T-helper 22 cell (primary cell): ENCODE measurements around the gene TENM3.

ENCODE experiments used
- DNase-seq: peaks from one replicate; pipeline ENCODE4 v3.0.0-alpha.2; 2020; ENCODE audit warnings: low read depth

TENM3 gene

DNA sequence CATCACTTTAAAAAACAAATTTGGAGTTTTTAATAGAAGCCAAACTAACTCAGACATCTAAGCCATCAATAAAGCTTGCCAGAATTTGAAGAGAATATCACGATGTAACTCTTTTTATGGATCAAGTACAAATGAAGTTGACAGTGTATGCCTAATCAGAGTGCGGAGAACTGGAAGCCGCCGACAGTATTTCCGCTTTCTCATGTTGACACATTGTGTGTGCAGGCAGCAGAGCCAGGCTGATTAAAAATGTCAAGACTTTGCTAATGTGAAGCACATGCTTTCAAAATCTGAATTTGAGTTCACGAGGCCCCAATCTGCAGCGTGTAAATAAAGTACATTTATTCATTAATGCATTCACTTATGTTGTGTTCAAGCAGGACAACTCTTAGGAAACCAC lies 161.2 kb downstream of the TENM3 start:
- no peak for DNase-seq

DNA sequence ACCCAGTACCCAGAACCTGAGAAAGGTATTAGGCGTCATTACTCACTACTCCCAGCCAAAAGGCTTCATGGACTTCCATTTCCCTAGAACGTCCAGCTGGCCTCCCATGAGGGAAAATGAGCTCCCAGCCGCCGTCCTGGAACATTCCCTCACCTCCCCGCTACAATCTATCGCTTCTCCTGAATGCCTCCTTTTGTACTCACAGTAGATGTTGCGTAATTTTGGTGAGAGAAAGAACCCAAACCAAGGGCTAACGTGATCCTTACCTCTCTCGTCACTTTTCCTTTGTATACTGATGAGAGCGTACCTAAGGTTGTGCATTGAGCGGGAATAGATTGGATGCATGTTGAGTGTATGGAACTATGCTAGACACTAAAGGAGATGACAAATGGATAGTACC lies 161.9 kb downstream of the TENM3 start:
- DNase-seq: no peak

DNA sequence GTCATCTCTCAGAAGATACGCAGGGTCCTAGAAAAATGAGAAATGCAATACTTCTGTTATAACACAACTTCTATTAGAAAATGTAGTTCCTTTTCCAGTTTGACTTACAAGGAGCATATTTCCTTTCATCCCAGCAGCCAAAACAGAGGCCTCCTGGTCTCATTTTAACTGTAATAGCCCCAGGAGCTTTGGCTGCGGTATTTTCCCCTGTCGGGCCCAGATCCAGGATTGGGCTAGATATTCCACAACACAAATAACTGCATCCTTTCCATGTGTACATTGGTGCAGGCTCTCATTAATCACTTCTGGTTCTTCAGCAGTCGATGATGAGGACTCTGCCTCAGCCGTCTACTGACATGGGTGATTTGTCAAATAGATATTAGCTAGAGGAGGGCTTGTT lies 166.1 kb downstream of the TENM3 start:
- no peak for DNase-seq

DNA sequence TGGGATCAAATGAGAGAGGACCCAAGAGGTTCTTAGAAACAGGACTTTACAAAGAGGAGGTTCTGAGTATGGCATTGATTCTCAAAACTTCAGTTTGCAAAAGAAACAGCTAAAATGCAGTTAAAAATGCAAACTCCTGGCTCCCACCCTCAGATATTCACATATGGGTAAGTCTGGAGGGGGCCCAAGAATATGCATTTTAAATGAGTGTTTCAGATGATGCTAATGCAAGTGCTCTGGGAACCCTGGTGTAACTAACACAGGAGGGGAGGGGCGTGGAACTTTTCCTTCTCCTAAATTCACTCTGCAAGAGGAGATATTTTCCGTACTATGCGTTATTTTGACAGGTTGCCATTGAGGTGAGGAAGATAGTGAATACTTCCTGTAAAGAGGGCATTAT lies 168.2 kb downstream of the TENM3 start:
- DNase-seq: no peak

DNA sequence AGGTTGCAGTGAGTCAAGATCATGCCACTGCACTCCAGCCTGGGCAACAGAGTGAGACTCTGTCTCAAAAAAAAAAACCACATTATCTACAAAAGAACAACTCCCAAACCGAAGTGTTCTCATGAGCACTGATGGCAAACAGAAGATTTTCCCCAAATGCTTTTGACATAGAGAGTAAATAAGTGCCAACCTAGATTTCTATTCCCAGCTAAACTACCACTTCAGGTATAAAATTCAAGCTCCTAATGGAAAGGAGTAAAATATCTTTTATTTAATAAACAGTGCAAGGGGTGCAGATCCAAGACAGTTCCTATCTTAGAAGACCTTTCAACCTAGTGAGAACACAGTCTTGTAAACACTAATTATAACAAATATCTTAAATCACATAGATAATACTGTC lies 170.3 kb downstream of the TENM3 start:
- no peak for DNase-seq

DNA sequence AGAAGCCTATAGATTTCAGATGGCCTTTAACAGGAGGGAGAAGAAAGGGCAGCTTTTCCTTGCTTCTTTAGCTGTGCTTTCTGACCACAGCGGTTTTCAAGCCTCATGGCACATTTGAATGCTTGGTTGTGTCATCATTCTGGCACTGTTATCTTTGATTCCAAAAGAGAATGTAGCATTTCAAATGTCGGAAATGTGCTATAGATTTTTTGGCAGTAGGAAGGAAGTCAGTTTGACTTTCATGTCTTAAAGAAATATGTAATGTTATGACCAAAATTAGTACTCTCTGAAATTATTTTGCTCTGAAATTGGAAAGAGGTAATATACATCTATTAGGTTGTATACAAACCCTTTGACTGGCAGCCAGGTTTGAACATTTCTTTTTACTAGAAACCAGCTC lies 171.9 kb downstream of the TENM3 start:
- DNase-seq: no peak

DNA sequence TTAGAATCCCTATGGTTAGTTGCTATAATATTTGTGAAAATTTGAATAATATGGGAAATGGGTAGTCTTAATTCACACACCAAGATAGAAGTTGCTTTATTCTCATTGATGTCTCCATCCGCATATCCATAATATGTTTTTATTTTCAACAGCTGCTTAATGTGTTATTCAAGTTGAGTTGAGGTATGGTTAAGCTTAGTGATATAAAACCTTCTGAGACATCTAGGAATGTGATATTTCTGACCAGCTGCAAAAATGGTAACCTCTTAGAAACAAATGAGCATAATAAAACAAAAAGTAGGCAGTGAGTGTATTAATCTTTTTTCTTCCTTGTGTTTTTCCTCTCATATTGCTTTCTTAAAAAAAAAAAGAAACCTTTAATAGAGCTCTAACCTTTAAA lies 172.9 kb downstream of the TENM3 start:
- no peak for DNase-seq

DNA sequence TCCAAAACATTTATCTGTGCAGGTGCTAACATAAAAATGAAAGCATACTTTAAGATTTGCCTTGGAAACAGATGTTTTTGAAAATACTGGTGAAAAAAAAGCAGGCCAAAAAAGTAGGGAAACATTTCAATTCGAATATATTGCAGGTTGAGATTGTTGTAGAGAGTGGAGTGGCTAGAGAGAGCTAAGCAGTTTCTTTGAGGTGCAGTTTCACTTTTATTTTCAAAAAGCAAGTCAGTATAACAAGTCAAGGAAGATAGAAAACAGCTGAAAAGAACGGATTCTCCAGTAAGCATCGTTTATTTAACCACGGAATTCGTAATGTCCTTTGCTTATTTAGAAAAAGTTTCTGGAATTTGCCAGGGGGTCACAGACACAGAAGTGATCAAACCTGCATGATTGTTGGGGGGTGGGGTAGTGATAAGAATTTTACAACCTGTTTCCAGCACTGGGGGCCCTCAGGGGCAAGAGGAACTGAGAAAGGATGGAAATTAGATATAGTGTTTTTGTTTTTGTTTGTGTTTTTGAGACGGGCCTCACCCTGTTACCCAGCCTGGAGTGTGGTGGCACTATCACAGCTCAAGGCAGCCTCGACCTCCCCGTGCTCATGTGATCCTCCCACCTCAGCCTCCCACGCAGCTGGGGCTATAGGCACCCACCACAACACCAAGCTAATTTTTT lies 175.0 kb downstream of the TENM3 start:
- no peak for DNase-seq

DNA sequence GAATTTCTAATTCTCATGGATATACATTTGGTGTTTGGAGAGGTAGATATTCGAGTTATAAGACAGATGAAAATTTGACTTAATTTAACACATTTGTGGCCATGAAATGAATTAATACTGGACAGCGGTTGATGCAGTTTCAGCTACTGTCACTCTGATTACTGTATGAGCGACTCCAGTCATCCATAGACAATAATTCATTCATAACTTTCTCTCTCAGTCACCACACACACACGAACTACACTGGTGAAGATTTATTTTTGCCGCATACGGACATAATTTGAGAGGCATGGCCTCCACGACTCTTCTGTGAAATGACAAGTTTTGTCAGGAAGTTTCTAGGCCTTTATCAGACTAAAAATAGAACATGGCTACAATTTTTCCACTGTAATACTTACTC lies 177.0 kb downstream of the TENM3 start:
- no peak for DNase-seq

DNA sequence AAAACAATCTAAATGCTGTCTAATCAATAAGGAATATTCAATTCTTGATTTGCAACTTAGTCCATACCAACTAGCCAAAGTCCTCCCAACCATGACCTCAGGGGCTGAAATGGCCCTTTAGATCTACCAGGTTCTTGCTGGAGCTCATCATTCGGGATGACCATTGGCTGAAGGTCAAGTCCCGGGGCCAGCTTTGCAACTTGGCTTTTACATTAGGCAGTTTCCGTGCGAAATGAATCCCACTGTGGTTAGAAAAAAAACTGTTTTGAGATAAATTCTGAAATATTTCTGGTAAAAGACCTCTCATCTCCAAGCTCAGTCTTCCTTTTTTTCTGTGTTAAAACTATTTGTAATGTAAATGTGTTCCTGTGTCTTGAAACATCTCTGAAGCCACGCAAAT lies 178.6 kb downstream of the TENM3 start:
- no peak for DNase-seq

DNA sequence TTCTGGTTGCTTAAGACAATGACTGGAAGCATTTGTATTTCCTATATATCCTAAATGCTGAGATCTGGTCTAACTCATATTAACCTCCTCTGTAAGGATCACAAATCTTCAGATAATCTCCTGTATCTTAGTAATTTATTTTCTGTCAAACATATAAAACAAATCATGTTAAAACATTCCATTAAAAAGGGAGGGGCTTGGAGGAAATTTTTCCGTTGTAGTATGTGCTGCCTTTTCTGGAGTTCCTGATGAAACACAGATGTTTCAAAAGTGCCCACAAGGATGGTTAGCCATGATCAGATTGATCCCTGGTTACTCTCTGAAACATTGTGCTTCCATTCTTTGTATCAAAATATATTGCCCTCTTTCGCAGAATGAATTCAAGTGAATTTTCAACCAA lies 182.1 kb downstream of the TENM3 start:
- DNase-seq: no peak

DNA sequence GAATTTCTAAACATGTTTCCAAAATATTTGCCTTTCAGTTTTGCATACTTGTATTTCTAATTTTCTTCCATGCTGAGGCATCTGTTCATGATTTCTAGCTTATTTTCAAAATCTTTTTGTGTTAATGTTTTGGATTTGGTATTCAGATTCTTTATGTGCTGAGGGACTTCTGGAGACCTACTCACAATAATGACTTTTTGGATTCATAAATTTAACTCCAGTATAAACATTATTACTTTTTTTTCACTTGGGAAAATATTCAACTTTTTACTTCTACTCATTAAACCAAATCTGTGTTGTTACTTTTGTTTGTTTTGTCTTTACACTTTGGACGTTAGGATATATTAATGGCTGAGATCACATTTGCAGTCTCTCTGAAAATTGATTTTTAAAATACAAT lies 183.7 kb downstream of the TENM3 start:
- DNase-seq: no peak

DNA sequence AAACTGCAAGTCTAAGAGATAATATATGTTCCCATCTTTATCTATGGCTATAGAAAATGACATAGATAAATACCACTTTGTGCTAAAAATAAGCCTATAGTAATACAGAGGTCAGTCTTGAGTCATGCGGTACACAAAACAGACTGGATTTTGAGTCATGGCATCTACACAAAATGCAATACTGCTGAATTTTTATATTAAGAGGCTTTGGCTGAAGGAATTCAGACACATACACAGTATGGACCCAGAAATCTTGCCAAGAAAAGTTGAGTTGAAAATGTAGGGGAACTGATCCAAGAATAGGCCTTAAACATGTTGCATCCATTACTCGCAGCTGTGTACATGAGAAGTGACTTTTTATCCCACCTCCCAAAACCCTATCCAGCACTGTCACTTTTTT lies 184.4 kb downstream of the TENM3 start:
- no peak for DNase-seq

DNA sequence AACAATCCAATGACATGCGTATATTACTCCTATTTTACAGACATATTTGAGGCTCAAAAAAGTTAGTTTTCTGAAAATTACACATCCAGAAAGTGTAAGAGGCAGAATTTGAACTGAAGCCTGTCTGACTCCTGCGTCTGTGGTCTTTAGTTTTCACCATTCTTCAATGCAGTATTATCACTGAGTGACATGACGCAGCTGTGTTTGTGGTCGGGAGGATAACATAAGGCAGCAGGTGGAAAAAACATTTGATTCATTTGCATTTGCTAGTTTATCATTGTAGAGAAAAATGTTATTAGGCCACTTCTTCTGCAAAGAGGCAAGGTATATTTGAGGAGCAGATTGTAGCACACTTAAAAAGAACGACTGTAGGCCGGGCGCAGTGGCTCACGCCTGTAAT lies 186.7 kb downstream of the TENM3 start:
- no peak for DNase-seq

DNA sequence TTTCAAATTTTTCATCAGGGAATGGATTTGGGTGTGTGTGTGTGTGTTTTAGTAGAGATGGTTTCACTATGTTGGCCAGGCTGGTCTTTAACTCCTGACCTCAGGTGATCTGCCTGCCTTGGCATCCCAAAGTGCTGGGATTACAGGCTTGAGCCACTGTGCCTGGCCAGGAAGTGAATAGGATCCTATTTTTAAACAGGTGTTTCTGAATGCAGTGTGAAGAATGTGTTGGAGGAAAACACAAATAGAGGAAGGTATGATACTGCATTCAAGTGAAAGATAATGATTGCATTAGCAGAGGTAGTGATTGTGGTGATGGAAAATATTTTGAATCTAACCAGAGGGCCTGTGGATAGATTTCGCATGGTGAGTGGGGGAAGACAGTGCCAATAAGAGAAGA lies 189.6 kb downstream of the TENM3 start:
- no peak for DNase-seq

DNA sequence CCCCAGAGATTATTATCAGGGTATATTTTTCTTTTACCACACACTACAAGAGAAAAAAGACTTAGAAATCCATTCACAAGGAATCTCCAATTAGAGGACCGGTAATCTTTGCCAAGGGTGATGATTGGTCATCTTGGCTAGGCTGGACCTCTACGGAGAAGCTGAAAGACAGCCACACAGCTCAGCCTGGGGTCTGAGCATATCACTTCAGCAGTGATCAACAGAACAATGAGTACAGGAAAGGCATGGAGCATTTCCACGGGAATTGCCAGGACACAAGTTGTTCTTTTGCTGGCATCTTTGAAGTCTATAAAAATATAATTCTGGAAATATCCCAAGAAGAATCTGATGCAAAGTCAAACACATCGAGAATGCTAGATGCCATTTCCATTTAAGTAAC lies 191.5 kb downstream of the TENM3 start:
- no peak for DNase-seq

DNA sequence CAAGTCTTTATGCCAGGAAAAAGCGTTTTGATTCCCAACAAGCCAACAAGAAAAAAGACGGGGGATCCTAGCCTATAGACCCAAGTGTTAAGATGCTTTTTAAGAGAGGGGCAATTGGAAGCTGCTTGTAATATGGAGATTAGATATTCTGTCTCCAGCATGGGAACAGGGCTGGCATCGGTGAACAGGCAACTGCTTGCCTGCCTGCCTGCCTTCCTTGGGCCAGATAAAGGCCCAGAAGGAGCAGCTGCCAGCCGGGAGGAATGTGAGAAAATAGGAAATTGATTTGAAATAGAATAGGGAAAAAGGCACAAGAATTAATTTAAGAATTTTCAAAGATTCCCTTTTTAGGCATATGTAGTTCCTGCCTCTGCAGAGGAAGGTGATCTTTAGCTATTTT lies 192.2 kb downstream of the TENM3 start:
- no peak for DNase-seq

DNA sequence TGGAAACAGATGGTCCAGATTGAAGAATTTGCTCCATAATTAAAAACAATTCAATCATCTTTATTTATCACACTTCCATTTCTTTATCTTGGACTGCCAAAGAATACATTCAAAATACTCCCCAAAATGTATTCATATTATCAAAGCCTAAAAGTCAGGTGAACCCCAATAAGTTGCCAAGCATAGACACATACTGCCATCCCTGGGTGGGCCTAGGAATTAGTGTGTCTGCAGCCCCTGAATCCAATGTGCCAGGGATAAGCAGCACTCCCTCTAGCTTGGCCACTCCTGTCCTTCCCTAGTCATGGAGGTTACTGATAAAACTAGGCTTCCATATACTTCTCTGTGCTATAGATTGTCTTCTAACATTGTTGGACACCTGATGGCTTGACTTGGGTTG lies 199.9 kb downstream of the TENM3 start:
- no peak for DNase-seq

DNA sequence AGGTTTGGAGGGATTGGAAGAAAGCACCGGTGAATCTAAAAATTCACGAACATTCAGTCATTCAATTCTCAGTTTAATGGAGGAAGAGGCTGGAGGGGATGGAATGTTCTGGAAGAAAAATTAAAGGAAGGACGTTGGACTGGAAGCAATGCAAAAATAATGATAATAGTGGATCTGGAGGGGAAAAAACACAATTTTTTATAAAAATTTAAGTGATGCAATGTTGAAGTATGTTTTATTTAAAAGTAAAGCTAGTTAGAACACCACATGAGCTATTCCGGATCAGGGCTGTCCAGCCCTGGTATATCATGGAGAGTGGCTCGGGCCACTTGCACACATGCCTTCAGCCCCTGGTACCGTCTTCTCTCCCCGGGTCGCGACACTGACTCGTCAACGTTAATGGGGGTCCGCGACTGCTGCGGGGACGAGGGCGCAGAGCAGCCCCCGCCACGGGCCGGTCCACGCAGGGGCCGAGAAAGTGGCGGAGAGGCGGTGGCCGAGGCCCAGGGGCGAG lies 204.6 kb downstream of the TENM3 start:
- no peak for DNase-seq

DNA sequence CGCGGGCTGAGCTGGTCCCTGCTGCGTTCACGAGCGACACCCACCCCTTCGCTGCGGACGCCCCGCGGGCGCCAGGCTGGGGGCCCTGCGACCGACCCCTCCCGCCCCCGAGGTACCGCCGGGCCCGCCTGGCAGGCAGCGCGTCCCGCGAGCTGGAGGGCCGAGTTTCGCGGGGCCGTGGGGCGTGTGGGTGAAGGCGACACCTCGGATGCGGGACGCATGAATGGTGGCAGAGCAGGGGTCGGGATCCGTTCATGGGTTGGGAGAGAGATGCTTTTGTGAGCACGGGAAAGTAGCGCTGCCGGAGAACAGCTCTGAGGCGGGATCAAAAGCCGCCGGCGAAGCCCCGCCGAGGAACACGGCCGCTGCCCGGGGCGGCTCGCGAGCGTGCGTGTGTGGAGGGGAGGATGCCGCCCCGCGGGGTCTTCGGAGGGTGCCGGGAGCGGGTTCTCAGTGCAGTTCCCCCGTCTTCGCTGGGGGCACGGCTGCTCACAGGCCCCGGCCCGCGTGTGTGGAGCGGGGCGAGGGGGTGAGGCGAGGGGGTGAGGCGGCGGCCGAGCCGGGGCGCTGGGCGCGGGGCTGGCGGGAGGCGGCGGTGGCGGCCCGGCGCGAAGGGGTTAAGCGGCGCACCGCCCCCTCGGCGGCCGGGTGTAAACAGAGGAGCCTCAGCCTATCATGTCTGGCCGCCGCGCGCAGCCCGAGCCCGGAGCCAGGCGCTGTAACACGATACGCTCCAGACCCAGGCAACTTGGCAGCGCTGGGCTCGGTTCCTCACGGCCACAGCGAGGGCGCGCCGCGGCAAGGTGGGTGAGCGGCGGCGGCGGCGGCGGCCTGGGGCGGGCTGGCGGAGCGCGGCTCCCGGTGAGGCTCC lies 205.3 kb downstream of the TENM3 start:
- DNase-seq: no peak

DNA sequence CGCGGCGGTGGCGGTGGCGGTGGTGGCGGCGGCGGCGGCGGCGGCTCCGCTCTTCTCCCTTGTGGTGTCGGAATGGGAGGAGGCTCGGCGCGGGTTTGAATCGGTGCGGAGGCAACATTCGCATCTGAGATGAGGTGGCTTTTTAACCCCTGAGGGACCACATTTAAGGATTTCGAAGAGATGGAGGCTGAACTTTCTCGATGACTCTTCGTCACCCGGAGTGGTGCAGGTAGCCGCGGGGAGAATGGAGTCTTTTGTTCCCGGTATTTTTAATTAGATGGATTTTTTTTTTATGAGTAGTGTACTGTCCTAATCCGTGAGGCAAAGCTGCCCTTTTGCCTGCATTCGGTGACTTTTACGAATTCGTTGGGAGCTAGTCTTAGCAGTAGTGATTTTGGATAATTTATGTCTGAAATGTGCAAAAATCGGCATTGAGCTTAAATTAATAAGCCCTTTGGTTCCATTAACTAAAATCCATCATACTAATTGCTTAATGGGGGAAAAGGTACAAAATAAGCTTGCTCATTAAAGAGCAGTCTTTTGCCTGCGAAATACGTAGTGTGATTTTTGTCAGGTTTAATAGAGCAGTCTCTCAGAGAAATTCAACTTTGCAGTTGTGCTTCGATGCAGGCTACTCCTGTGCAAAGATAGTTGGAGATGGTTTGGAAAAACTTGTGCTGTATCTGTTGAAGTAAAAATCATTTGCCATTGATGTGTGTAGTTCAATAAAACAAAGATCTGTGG lies 206.2 kb downstream of the TENM3 start:
- DNase-seq: no peak

DNA sequence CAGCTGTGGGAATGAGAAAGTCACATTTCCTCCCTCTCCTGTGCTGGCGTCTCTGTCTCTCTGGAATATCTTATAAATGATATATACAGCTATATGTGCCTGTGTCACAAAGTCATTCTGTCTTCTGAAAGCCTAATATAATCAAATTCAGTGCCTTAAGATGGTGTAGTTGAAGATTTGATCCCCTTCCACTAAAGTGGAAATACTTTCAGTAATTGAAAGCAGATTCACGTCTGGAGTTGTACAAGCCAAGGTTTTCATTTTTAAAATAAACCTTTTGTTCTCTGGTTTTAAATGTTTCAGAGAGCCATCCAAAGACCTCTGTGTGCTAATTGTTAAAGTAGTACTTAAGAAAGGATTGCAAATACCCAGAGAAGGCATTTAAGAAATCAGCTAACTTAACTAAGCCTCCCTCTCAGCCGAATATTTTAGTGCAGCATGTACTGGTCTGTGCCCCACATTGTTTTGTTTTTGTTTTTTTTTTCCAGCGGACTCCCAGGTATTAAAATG lies 206.8 kb downstream of the TENM3 start:
- DNase-seq: no peak

DNA sequence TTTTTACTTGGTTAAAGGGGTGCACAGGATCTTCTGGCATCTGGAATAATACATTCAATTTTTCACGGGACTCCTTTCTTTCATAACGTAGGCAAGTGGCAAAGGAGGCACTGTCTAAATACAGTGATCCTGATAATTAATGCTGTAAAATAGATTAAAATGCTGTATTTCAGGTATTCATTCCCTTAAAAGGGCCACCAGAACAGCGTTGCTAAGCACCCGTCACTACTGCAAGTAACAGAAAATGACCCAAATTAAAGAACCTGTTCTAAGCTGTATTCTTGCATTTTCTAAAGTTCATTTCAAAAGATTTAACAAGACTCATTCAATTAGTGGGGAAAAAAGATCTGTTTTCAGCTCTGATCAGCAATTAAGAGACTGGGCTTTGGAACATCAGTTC lies 208.2 kb downstream of the TENM3 start:
- DNase-seq: no peak
